Stomach (tissue), 4 donors: ENCODE data around the gene KRTAP29-1.

Experiments used
- EP300 ChIP-seq: sonication (generic); formaldehyde crosslinking; IDR thresholded peaks from one replicate; pipeline ENCODE4 v1.6.1; 2017; ENCODE audit warnings: antibody characterized with exemption
- POLR2A ChIP-seq, 4 donors: fragments of 450-650 bp; IDR thresholded peaks; one replicate each; pipeline ENCODE4 v1.6.1; 2016; ENCODE audit warnings: antibody characterized with exemption in 4 of 4, control low read depth in 2 of 4, mild to moderate bottlenecking in 1 of 4, moderate library complexity in 1 of 4
- POLR2AphosphoS5 ChIP-seq, 3 donors: sonication (generic); formaldehyde crosslinking; IDR thresholded peaks; one replicate each; pipeline ENCODE4 v1.6.1; 2016; ENCODE audit warnings: antibody characterized with exemption in 3 of 3
- TF ChIP-seq, protein P1 (sequence below), 7 experiments: fragments of 450-650 bp in 4 of 7; fragments of 200-600 bp in 3 of 7; sonication (generic) in 3 of 7; IDR thresholded peaks; one replicate each; pipeline ENCODE4 v1.5.1; 2016 to 2019; ENCODE audit warnings: antibody characterized with exemption in 7 of 7, control low read depth in 2 of 7, mild to moderate bottlenecking in 1 of 7

DNA sequence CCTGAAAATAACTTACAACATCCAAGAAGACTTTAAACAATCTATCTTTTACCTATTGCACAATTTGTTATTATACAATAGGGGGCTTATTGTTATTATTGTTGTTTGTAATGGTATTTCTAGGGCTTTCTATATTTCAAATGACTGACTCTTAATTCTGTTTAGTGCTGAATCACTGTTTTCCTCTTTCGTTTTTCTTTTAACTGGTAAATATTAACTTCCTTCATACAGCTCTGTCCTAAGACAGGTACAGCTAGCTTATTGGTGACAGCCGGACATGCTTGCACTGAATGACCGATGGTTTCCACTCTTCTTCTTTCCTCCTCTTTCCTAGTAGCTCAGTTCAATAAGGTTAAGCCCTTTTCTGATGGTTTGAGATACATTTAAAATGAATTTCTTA, 15.6 kb downstream of the KRTAP29-1 start:
- TF ChIP-seq, protein P1, sequence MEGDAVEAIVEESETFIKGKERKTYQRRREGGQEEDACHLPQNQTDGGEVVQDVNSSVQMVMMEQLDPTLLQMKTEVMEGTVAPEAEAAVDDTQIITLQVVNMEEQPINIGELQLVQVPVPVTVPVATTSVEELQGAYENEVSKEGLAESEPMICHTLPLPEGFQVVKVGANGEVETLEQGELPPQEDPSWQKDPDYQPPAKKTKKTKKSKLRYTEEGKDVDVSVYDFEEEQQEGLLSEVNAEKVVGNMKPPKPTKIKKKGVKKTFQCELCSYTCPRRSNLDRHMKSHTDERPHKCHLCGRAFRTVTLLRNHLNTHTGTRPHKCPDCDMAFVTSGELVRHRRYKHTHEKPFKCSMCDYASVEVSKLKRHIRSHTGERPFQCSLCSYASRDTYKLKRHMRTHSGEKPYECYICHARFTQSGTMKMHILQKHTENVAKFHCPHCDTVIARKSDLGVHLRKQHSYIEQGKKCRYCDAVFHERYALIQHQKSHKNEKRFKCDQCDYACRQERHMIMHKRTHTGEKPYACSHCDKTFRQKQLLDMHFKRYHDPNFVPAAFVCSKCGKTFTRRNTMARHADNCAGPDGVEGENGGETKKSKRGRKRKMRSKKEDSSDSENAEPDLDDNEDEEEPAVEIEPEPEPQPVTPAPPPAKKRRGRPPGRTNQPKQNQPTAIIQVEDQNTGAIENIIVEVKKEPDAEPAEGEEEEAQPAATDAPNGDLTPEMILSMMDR (IDR thresholded peaks at IDR 0.05), result no peak
- TF ChIP-seq EP300 (no peak), POLR2A (IDR thresholded peaks at IDR 0.05) (no peak), POLR2AphosphoS5 (IDR thresholded peaks at IDR 0.05) (no peak)
